Stimulated activated CD8-positive, alpha-beta memory T cell treated with anti-CD3 and anti-CD28 coated beads, Interleukin-4, amount 100 ng/mL, for 1 hour (primary cell): ENCODE results near the gene CFAP46.
"Not testable (repeated sequence)": the region's sequence is repeated elsewhere in the genome, so short reads cannot be mapped to it uniquely, and the experiment has no call there.

ENCODE experiments used
- DNase-seq, 2 donors: peaks; one replicate each; pipeline ENCODE4 v3.0.0-alpha.2; 2020; ENCODE audit warnings: low read depth in 2 of 2, low spot score in 1 of 2

The CFAP46 gene

GRCh38 chr10:132915411-132915810, 27.0 kb downstream of the CFAP46 start:
- no peak for DNase-seq

- no peak for DNase-seq
Measured at GRCh38 chr10:132914732-132915131, 27.6 kb downstream of the CFAP46 start.

- no peak for DNase-seq
Measured at GRCh38 chr10:132913559-132914115, 28.7 kb downstream of the CFAP46 start.

- no peak for DNase-seq
Measured at GRCh38 chr10:132912713-132913558, 29.4 kb downstream of the CFAP46 start.

- no peak for DNase-seq
Measured at GRCh38 chr10:132912225-132912712, 30.1 kb downstream of the CFAP46 start.

- DNase-seq = no peak
Measured at GRCh38 chr10:132911786-132912097, 30.6 kb downstream of the CFAP46 start.

- no peak for DNase-seq
Measured at GRCh38 chr10:132910901-132911785, 31.2 kb downstream of the CFAP46 start.

GRCh38 chr10:132910186-132910880, 32.0 kb downstream of the CFAP46 start:
- DNase-seq = no peak

- no peak for DNase-seq
Measured at GRCh38 chr10:132909491-132910071, 32.8 kb downstream of the CFAP46 start.

GRCh38 chr10:132908621-132909295, 33.6 kb downstream of the CFAP46 start:
- no peak for DNase-seq

GRCh38 chr10:132907821-132908620, 34.3 kb downstream of the CFAP46 start:
- DNase-seq = no peak

GRCh38 chr10:132906836-132907235, 35.5 kb downstream of the CFAP46 start:
- no peak for DNase-seq

GRCh38 chr10:132906106-132906505, 36.3 kb downstream of the CFAP46 start:
- DNase-seq = no peak

GRCh38 chr10:132905661-132906060, 36.7 kb downstream of the CFAP46 start:
- DNase-seq = no peak

GRCh38 chr10:132904814-132905649, 37.3 kb downstream of the CFAP46 start:
- DNase-seq = no peak

GRCh38 chr10:132904181-132904813, 38.1 kb downstream of the CFAP46 start:
- no peak for DNase-seq

- not testable (repeated sequence) for DNase-seq
Measured at GRCh38 chr10:132902656-132903575, 39.5 kb downstream of the CFAP46 start.
